HepG2 (cell line): ENCODE data around the gene CERS5. TPM values are rescaled to one million over a fixed set of nuclear protein-coding genes. Genes with fewer than 3 reads are reported as not detected.

Experiments used
- DRAP1 ChIP-seq: IDR thresholded peaks from 2 replicates; pipeline ENCODE4 v1.6.1; 2016; ENCODE audit warnings: missing genetic modification reagents, missing compliant biosample characterization
- GMEB1 ChIP-seq: sonication (generic); formaldehyde crosslinking; IDR thresholded peaks from 2 replicates; pipeline ENCODE4 v1.5.1; 2020; ENCODE audit warnings: missing genetic modification reagents, mild to moderate bottlenecking, borderline replicate concordance
- MYC ChIP-seq: sonication (generic); formaldehyde crosslinking; IDR thresholded peaks from 2 replicates; pipeline ENCODE4 v1.9.0; 2021; ENCODE audit warnings: missing genetic modification reagents, borderline replicate concordance
- NCOA2 ChIP-seq: sonication (generic); formaldehyde crosslinking; IDR thresholded peaks from 2 replicates; pipeline ENCODE4 v1.8.0; 2022; ENCODE audit warnings: inconsistent platforms
- NFYC ChIP-seq: IDR thresholded peaks from 2 replicates; pipeline ENCODE4 v1.6.1; 2016; ENCODE audit warnings: missing genetic modification reagents, missing compliant biosample characterization
- NPAS2 ChIP-seq: sonication (generic); formaldehyde crosslinking; IDR thresholded peaks from 2 replicates; pipeline ENCODE4 v1.8.0; 2022; ENCODE audit warnings: mild to moderate bottlenecking, missing genetic modification reagents, borderline replicate concordance
- SAP130 ChIP-seq: IDR thresholded peaks from 2 replicates; pipeline ENCODE4 v1.6.1; 2016; ENCODE audit warnings: low read depth
- SIN3A ChIP-seq: IDR thresholded peaks from 2 replicates; pipeline ENCODE4 v1.6.1; 2011; ENCODE audit warnings: low read depth, mild to moderate bottlenecking, control low read depth, low read length, borderline replicate concordance
- SMAD1 ChIP-seq: sonication (generic); formaldehyde crosslinking; IDR thresholded peaks from 2 replicates; pipeline ENCODE4 v1.4.0; 2020; ENCODE audit warnings: missing genetic modification reagents, low read depth, mild to moderate bottlenecking, borderline replicate concordance
- SRSF9 ChIP-seq: fragments of 200-400 bp; formaldehyde crosslinking; IDR thresholded peaks from 2 replicates; pipeline ENCODE4 v1.6.1; 2018; ENCODE audit warnings: borderline replicate concordance, mild to moderate bottlenecking, low read depth, low read length; ENCODE audit not compliant: insufficient read depth, poor library complexity, severe bottlenecking
- YY1 ChIP-seq: IDR thresholded peaks from 2 replicates; pipeline ENCODE4 v1.6.1; 2011; ENCODE audit warnings: low read length, low read depth, moderate library complexity, mild to moderate bottlenecking; ENCODE audit not compliant: insufficient read depth, insufficient replicate concordance
- ZBTB33 ChIP-seq: sonication (generic); formaldehyde crosslinking; IDR thresholded peaks from 2 replicates; pipeline ENCODE4 v1.4.0; 2020; ENCODE audit warnings: missing genetic modification reagents
- ZBTB7B ChIP-seq: sonication (generic); formaldehyde crosslinking; IDR thresholded peaks from 2 replicates; pipeline ENCODE4 v1.4.0; 2020; ENCODE audit warnings: missing genetic modification reagents
- ZFP91 ChIP-seq: sonication (generic); formaldehyde crosslinking; IDR thresholded peaks from 2 replicates; pipeline ENCODE4 v1.9.0; 2022; ENCODE audit warnings: missing genetic modification reagents, mild to moderate bottlenecking, borderline replicate concordance
- ZNF367 ChIP-seq: sonication (generic); formaldehyde crosslinking; IDR thresholded peaks from 2 replicates; pipeline ENCODE4 v1.4.0; 2020; ENCODE audit warnings: missing genetic modification reagents, borderline replicate concordance
- ZNF484 ChIP-seq: sonication (generic); formaldehyde crosslinking; IDR thresholded peaks from 2 replicates; pipeline ENCODE4 v1.5.1; 2020; ENCODE audit warnings: mild to moderate bottlenecking, low read depth, missing genetic modification reagents, borderline replicate concordance
- ZNF513 ChIP-seq: sonication (generic); formaldehyde crosslinking; conservative IDR thresholded peaks from 2 replicates; pipeline ENCODE4 v1.5.0; 2020; ENCODE audit warnings: missing genetic modification reagents
- ZNF569 ChIP-seq: sonication (generic); formaldehyde crosslinking; IDR thresholded peaks from 2 replicates; pipeline ENCODE4 v1.5.0; 2020; ENCODE audit warnings: mild to moderate bottlenecking, missing genetic modification reagents, moderate library complexity, borderline replicate concordance
- ZNF607 ChIP-seq: sonication (generic); formaldehyde crosslinking; IDR thresholded peaks from 2 replicates; pipeline ENCODE4 v1.5.1; 2020; ENCODE audit warnings: missing genetic modification reagents, mild to moderate bottlenecking, borderline replicate concordance
- ZNF724P ChIP-seq: sonication (generic); formaldehyde crosslinking; IDR thresholded peaks from 2 replicates; pipeline ENCODE4 v1.8.0; 2022; ENCODE audit warnings: missing genetic modification reagents, borderline replicate concordance
- ZNF782 ChIP-seq: sonication (generic); formaldehyde crosslinking; IDR thresholded peaks from 2 replicates; pipeline ENCODE4 v1.4.0; 2020; ENCODE audit warnings: missing genetic modification reagents, mild to moderate bottlenecking, borderline replicate concordance
- ZNF841 ChIP-seq: sonication (generic); formaldehyde crosslinking; IDR thresholded peaks from 2 replicates; pipeline ENCODE4 v1.8.1; 2023; ENCODE audit warnings: missing genetic modification reagents, borderline replicate concordance
- polyA plus RNA-seq, 8 experiments: library from polyadenylated mRNA; depleted of rRNA in 3 of 8; stranded (reverse) in 7 of 8; unstranded in 1 of 8; fragments of >200 nt; fragmentation: Illumina TruSeq in 4 of 8; extraction: Trizol in 4 of 8; gene quantifications; 2 replicates each; pipeline versions ENCODE4 v1.2.1 to v1.2.3, GENCODE V29; 2011 to 2016; ENCODE audit warnings: low read depth in 4 of 8, missing spikeins in 1 of 8, mixed read lengths in 1 of 8; ENCODE audit not compliant: insufficient read depth in 1 of 8
- total RNA-seq, 5 experiments: library from RNA; depleted of rRNA; stranded (reverse); fragments of >200 nt; fragmentation: Illumina TruSeq; extraction: Trizol; gene quantifications; 2 replicates each; pipeline ENCODE4 v1.2.3, GENCODE V29; 2016; ENCODE audit warnings: low read depth in 1 of 5

Gene CERS5
- total and polyA plus RNA-seq, 2 of the 13 experiments (the other 11 are each of a cell fraction or from before 2014, with no cell fraction given): 22.3 to 48.8 TPM

GRCh38 chr12:50110127-50110761 is 56.9 kb downstream of the CERS5 start (continued):
- peak; percentile 23; the same call in 1 of the 2 replicates for TF ChIP-seq DRAP1 (CRISPR knock-in tag)
- no peak for TF ChIP-seq SMAD1 (CRISPR knock-in tag)
- no peak; the same call in 1 of the 2 replicates for TF ChIP-seq NCOA2 (CRISPR knock-in tag)
- no peak for TF ChIP-seq NFYC (CRISPR knock-in tag)
- TF ChIP-seq ZNF607: no peak
- TF ChIP-seq MYC (CRISPR knock-in tag): no peak
- TF ChIP-seq SIN3A: 0 out of 2 replicates have a peak, but pooled peaks have one; percentile 44
- TF ChIP-seq ZBTB33 (CRISPR knock-in tag): no peak; the same call in 1 of the 2 replicates
- TF ChIP-seq NPAS2 (CRISPR knock-in tag): no peak
- peak; percentile 14 for TF ChIP-seq YY1
- no peak for TF ChIP-seq ZNF367 (CRISPR knock-in tag)
- no peak for TF ChIP-seq ZNF841 (CRISPR knock-in tag)
- TF ChIP-seq GMEB1 (CRISPR knock-in tag): no peak
- no peak for TF ChIP-seq ZBTB7B
- TF ChIP-seq ZNF782: no peak
- TF ChIP-seq ZNF513: no peak
- TF ChIP-seq SRSF9: no peak
- peak; percentile 58; the same call in 1 of the 2 replicates for TF ChIP-seq SAP130
- TF ChIP-seq ZNF724P (CRISPR knock-in tag): no peak
- peak; percentile 80 for TF ChIP-seq ZFP91 (CRISPR knock-in tag)
- no peak for TF ChIP-seq ZNF484 (CRISPR knock-in tag)
- TF ChIP-seq ZNF569: no peak
